C1 segment of cervical spinal cord (tissue), 14 donors: ENCODE data around the gene RAB5B.

Experiments
- DNase-seq, 14 donors: peaks; one replicate each; lab custom pipeline; 2025; lab: John Stamatoyannopoulos, UW

Gene RAB5B

DNA sequence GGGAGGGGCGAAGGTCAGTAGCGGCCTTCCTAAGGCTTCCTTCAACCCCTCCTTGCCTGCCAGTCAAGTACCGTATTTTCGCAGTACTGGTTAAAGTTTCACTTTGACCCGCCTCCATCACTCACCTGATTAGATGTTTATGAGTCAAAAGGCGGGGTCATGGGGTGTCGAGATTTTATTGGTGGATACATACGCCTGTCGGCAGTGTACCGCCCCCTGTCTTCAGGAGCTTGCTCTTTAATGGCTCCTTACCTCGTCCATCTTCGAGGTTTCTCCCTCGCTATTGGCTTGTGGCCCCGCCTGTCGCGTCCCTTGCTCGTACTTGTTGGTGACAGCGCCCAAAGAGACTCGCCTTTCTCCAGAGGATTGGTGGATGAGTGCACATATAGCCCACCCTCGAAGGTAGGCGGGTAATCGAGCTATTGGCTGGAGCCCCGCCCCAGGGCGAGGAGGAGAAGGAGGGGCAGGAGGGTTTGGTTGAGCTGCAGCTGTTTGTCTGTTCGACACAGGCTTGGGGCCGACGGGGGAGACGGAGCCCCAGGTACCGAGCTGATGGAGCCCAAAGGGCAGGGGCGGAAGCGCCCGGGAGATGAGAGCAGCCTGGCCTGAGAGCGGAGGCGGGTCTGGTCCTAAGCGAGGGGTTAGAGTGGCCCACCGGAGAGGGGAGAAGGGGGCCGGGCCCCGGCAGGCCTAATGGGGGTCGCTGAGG is at the start of gene RAB5B:
RAB5B (plus strand) TSS at position 480 of the 709 bp plus-strand sequence. CDS start 12,883 bp downstream, outside the sequence.
- peak; percentile 83 to 100 (median 98) for DNase-seq

DNA sequence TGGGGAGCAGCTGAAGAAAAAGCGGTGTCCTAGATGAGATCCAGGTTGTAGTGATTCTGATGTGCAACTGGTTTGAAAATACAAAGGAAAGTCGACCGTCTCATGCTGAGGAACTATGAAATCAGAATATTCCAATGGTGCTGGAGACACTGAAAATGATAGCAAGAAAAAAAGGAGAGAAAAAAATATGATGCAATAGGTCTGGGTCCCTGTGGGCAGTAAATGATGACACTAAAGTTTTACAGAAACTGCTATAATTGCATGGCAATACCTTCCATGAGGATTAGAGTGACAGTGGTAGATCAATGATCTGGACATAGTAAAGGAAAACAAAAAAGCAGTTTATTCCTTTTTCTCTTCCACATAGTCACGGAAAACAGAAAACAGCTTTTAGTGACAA is 48.5 kb upstream of the RAB5B start:
- no peak for DNase-seq

GRCh38 chr12:55925870-55926737 is 47.8 kb upstream of the RAB5B start:
- DNase-seq, result no peak

DNA sequence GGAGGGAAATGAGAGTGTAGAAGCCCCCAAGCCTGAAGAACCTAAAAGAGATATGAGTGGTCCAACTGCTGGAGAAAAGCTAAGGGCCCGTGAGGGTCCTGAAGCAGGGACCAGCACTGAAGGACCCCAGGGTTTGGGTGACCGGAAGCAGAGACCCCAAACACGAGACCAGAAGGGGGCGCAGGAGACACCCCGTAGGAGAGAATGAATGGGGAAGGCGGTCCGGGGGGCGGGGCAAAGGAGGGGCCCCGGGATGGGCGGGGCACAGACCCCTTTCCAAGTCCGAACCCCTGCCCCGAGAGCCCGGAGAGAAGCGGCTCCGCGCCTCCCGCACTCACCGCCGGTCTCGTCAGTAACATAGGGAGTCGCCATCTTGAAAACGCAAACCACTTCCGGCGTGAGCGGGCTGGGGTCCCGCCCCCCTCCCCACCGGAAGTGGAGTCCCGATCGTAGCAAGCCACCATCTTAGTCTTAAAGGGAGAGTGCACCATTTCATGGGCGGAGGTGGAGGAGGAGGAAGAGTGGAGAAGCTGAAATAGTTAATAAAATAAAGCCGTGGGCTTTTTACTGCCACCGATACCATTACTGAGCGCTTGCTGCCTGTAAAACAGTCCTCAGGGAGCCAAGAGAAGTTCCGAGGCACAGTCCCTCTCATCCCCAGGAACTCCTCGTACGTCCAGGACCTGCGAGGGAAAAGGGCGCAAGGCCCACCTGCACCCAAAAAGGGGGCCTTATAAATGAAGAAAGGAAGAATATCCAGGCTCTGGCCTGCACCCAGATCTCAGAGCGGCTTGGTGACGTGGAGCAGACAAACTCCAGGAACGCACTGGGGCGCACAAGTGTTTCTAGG is 46.9 kb upstream of the RAB5B start:
- peak; percentile 61 to 94 (median 86) for DNase-seq

GRCh38 chr12:55927588-55928502 is 46.0 kb upstream of the RAB5B start, which contains the start of gene PYM1:
Gene PYM1 (minus strand): TSS chr12:55927894. CDS start chr12:55927761, 133 bp downstream.
- peak in 13 of 14 donors; percentile 15 to 80 (median 69) for DNase-seq

- peak in 3 of 14 donors; percentile 14 to 22 (median 19) for DNase-seq
Measured at GRCh38 chr12:55929306-55929791, 44.5 kb upstream of the RAB5B start.

GRCh38 chr12:55930771-55931316 is 43.0 kb upstream of the RAB5B start, which contains the start of gene DGKA:
Gene DGKA (plus strand): TSS chr12:55931162. CDS start chr12:55936504, 5,342 bp downstream.
- peak in 3 of 14 donors; percentile 6 to 35 (median 18) for DNase-seq

DNA sequence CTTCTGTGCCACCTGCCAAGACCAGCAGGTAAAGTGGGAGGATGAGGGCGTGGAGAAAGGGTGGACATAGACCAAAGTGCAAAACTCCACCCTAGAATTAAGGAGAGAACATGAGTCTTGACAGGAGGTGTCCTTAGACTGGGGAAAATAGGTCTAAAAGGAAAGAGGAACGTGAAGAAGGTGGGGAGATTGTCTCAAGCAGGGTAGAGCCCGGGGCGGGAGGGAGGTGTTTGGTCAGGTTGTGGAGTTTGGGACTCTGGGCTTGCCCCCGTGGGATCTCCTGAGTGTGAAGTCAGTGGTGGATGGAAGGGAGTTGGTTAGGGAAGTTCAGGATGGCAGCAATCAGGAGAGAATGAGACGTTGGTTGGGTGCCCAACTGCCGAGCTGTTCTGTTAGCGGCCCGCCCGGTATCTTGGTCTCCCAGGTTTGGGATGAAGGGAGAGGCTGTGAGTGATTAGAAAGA is 42.5 kb upstream of the RAB5B start:
- peak in 3 of 14 donors; percentile 19 to 40 (median 30) for DNase-seq

DNA sequence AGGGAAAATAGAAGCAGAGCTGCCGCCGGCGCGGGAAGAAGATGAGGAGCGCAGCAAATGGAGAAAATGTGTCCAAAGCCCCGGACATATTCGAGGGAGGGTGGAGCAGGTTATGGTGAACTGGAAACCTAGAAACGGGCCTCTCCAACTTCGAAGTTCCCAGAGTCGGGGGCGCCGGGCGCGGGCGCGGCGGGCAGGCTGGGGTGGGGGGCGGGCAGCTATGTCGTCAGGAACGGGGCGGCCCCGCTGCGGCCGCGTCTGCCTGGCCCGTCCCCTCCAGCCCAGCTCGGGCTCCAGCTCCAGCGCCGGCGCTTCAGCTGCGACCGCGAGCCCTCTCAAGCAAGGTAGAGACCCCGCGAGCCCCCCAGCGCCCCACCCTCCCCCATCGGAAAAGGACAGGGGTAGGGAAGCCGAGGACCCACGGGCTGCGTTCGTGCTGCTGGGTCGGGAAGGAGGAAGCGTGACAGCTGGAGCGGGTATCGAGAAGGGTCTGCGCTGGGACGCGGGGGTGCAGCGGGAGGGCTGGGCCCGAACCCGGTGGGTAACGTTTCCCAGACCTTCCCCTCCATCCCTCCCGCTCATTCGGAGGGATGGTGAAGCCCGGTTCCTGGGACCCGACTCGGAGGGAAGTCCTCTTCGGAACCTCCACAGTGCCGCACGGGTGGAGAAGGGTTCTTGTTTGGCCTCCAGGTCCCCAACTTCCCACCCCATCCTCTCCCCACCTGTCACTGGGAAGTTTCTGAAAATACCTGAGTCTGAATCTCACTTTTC is 41.9 kb upstream of the RAB5B start:
- peak in 8 of 14 donors; percentile 6 to 47 (median 29) for DNase-seq

- peak in 3 of 14 donors; percentile 27 to 47 (median 27) for DNase-seq
Measured at GRCh38 chr12:55932551-55932910, 41.3 kb upstream of the RAB5B start.

- no peak for DNase-seq
Measured at GRCh38 chr12:55933169-55933798, 40.6 kb upstream of the RAB5B start.

- no peak for DNase-seq
Measured at GRCh38 chr12:55933799-55934742, 39.8 kb upstream of the RAB5B start.

DNA sequence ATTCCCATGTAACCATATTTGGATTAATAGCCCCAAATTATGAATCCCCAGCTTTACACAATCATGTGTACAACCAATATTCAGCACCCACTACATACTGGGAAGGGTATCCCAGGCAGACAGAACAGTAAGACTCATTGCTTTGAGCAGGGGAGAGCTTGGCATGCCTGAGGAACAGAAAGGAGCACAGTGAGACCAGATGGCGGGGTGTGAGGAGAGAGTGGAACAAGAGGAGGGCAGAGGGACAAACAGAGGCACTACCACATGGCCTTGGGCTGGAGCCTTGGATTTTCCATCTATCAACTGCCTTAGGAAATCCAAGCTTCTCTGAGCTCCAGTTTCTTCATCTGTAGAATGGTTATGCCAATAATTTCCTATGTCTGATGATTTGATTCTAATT is 39.1 kb upstream of the RAB5B start:
- DNase-seq, result peak in 1 of 14 donors; percentile 72

DNA sequence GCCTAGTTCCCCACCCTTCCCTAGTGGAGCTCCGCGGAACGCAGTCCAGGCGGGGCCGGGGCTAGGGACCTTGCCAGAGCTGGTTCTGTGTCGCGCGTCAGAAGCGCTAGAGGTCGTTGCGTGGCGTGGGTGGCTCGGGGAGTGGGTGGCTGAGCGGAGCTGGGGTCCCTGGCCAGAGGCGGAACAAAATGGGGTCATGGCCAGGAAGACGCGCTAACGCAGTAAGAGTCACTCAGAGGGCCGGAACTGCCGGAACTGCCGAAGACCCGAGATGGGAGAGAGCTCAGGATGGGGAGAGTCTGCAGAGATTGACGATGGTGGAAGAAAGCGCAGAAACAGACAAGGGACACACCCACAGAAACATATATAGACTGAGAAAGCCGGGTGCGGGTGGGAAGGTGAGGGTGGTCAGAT is 38.1 kb upstream of the RAB5B start:
- peak in 1 of 14 donors; percentile 31 for DNase-seq

DNA sequence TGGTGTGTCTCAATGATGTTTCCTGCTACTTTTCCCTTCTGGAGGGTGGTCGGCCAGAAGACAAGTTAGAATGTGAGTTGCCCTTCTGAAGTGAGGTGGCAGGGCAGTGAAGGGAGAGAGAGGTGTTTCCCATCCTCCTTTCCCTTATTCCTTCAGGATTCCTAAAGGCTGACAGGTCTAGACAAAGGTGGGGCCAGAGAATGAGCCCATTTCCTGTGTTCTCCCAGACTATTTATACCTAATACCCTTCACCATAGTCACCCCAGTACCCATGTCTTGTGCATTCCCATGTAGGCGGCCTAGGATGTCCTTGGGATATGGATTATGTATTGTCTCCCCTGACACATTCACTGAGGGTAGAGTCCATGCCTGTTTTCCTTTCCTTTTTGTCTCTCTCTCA is 35.9 kb upstream of the RAB5B start:
- DNase-seq, result no peak

DNA sequence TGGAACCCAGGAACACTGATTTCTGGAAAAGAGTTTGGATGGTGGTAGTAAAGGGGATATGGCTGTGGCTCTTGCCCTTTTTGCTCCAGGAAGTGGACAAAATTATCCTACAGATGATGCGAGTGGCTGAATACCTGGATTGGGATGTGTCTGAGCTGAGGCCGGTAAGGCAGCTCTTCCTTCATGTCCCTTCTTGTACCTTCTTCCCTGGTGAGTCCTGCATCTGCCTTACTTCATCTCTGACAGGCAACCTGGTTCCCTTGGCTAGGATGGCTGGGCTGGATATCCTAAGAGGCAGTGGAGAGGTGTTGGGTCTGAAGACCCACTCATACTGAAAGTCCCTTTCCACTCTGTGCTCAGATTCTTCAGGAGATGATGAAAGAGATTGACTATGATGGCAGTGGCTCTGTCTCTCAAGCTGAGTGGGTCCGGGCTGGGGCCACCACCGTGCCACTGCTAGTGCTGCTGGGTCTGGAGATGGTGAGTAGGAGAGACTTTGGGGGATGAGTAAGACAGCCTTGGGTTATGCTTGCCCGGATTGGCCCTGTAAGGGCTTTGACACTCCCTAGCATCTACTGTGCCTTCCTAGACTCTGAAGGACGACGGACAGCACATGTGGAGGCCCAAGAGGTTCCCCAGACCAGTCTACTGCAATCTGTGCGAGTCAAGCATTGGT is 34.9 kb upstream of the RAB5B start:
- DNase-seq, result no peak
